ENCODE data around the gene GXYLT2. TPM values are rescaled to one million over a fixed set of nuclear protein-coding genes. Genes with fewer than 3 reads are reported as not detected.

Gene GXYLT2
- total RNA-seq, 2 donors from 2014 or later = 32.4 to 35.1 TPM

- Histone ChIP-seq H3K27ac (no peak overlapping the region), H3K4me1 (ENCODE audit: control insufficient read depth in 1 of 2, low read depth in 2 of 2) (no peaks in the 10 kb centered on the region), H3K36me3 (no peaks in the 10 kb centered on the region), H3K27me3 (replicated peaks; ENCODE audit: insufficient read depth) (no peaks in the 10 kb centered on the region), H3K4me3 (no peak overlapping the region), H3K9me3 (no peaks in the 10 kb centered on the region)
- no peak for TF ChIP-seq CTCF (IDR thresholded peaks at IDR 0.05)
- ATAC-seq (ENCODE audit: insufficient number of reproducible peaks, low FRiP score, low read depth) = no peak
- no peak for DNase-seq (ENCODE audit: low spot score)
Measured at GRCh38 chr3:72947715-72948490, 60.1 kb downstream of the GXYLT2 start.

- Histone ChIP-seq H3K27me3 (replicated peaks; ENCODE audit: insufficient read depth) (no peaks in the 10 kb centered on the region), H3K36me3 (no peaks in the 10 kb centered on the region), H3K9me3 (no peaks in the 10 kb centered on the region), H3K4me3 (no peak overlapping the region), H3K4me1 (ENCODE audit: control insufficient read depth in 1 of 2, low read depth in 2 of 2) (no peaks in the 10 kb centered on the region), H3K27ac (no peak overlapping the region)
- no peak for DNase-seq (ENCODE audit: low spot score)
- ATAC-seq (ENCODE audit: insufficient number of reproducible peaks, low FRiP score, low read depth) = no peak
- TF ChIP-seq CTCF (IDR thresholded peaks at IDR 0.05) = no peak
Measured at GRCh38 chr3:72949016-72949415, 61.2 kb downstream of the GXYLT2 start.

- Histone ChIP-seq H3K4me3 (no peak overlapping the region), H3K9me3 (no peaks in the 10 kb centered on the region), H3K27me3 (replicated peaks; ENCODE audit: insufficient read depth) (no peaks in the 10 kb centered on the region), H3K36me3 (no peaks in the 10 kb centered on the region), H3K4me1 (ENCODE audit: control insufficient read depth in 1 of 2, low read depth in 2 of 2) (no peaks in the 10 kb centered on the region), H3K27ac (no peak overlapping the region)
- ATAC-seq (ENCODE audit: insufficient number of reproducible peaks, low FRiP score, low read depth) (no peak), DNase-seq (ENCODE audit: low spot score) (no peak)
- TF ChIP-seq CTCF (IDR thresholded peaks at IDR 0.05) = no peak
Measured at GRCh38 chr3:72950372-72950771, 62.5 kb downstream of the GXYLT2 start.

- DNase-seq (ENCODE audit: low spot score) (no peak), ATAC-seq (ENCODE audit: insufficient number of reproducible peaks, low FRiP score, low read depth) (no peak)
- no peak for TF ChIP-seq CTCF (IDR thresholded peaks at IDR 0.05)
- Histone ChIP-seq H3K4me1 (ENCODE audit: control insufficient read depth in 1 of 2, low read depth in 2 of 2) (no peaks in the 10 kb centered on the region), H3K27ac (no peak overlapping the region), H3K9me3 (no peaks in the 10 kb centered on the region), H3K4me3 (no peak overlapping the region), H3K36me3 (no peaks in the 10 kb centered on the region), H3K27me3 (replicated peaks; ENCODE audit: insufficient read depth) (no peaks in the 10 kb centered on the region)
Measured at GRCh38 chr3:72950801-72951200, 63.0 kb downstream of the GXYLT2 start.

GRCh38 chr3:72951259-72951722 lies 63.4 kb downstream of the GXYLT2 start:
- Histone ChIP-seq H3K9me3 (no peaks in the 10 kb centered on the region), H3K4me3 (no peak overlapping the region), H3K27me3 (replicated peaks; ENCODE audit: insufficient read depth) (no peaks in the 10 kb centered on the region), H3K4me1 (ENCODE audit: control insufficient read depth in 1 of 2, low read depth in 2 of 2) (no peaks in the 10 kb centered on the region), H3K27ac (no peak overlapping the region), H3K36me3 (no peaks in the 10 kb centered on the region)
- no peak for TF ChIP-seq CTCF (IDR thresholded peaks at IDR 0.05)
- ATAC-seq (ENCODE audit: insufficient number of reproducible peaks, low FRiP score, low read depth) (no peak), DNase-seq (ENCODE audit: low spot score) (no peak)
